ENCODE measurements around the gene LRRFIP1. TPM values are rescaled to one million over a fixed set of nuclear protein-coding genes. Genes with fewer than 3 reads are reported as not detected.

Gene LRRFIP1
- total and polyA plus RNA-seq, 10 of the 15 experiments (the other 5 are each of a cell fraction or from before 2014, with no cell fraction given), result 36.2 to 120 (median 74.3) TPM

GRCh38 chr2:237625777-237626176 is 1.6 kb upstream of the LRRFIP1 start:
- H3K9ac ChIP-seq (ENCODE audit: control insufficient read depth, insufficient read depth, low read length), result no peak overlapping the region
- intact Hi-C loops (cut with micrococcal nuclease; ENCODE audit: unreplicated experiment), result no loop called here
- ChIA-PET SMC1A (ENCODE audit: uncharacterized antibody, unreplicated experiment) (interaction anchor here (1.3 kb wide), 1 partner anchor 11 kb away, joined by 3 read pairs; no protein-coding TSS in a partner anchor), RAD21 (ENCODE audit: unreplicated experiment) (no interaction called here), POLR2A (no interaction called here), CTCF (interaction anchor here (0.9 to 1.9 kb wide), 4 partner anchors 8 to 232 kb away, joined by 3 to 6 read pairs (median 3); no protein-coding TSS in a partner anchor)
- H4K20me1 ChIP-seq (ENCODE audit: control insufficient read depth, insufficient read depth), result no peaks in the 10 kb centered on the region
- no peak overlapping the region for H3K4me3 ChIP-seq
- H3K27ac ChIP-seq (ENCODE audit: control insufficient read depth, insufficient read depth), result no peak overlapping the region
- no peak overlapping the region for H3K4me2 ChIP-seq (ENCODE audit: control insufficient read depth, insufficient read depth)
- WGBS (ENCODE audit: insufficient coverage, insufficient replicate concordance, low lambda C conversion rate, missing lambda C conversion rate), result 7% methylated on average over 6 of the region's 6 CpGs
- DNase-seq (ENCODE audit: low read depth, low spot score), result no peak
- no peaks in the 10 kb centered on the region for H3K9me3 ChIP-seq (replicated peaks; ENCODE audit: control insufficient read depth, insufficient read depth, low read length)
- in situ Hi-C loops (cut with MboI), result no loop called here
- FAIRE-seq, result no peak
- H3K36me3 ChIP-seq (ENCODE audit: control insufficient read depth in 2 of 2, insufficient read depth in 2 of 2, low read length in 1 of 2), result no peaks in the 10 kb centered on the region
- no TSS peak for BruUV-seq (replicated peaks)
- no peaks in the 10 kb centered on the region for H3K4me1 ChIP-seq (ENCODE audit: control insufficient read depth, insufficient read depth, low read length)
- peaks cover 7 to 13% of the 10 kb centered on the region in 2 experiments; a peak in 3 of 4 replicates for H3K27me3 ChIP-seq (replicated peaks in 1 of 2; ENCODE audit: control insufficient read depth in 2 of 2, insufficient read depth in 2 of 2, low read length in 1 of 2)
- TF ChIP-seq CREM (IDR thresholded peaks at IDR 0.05; ENCODE audit: low read depth) (no peak), IKZF1 (conservative IDR thresholded peaks at IDR 0.05) (no peak), TBL1XR1 (IDR thresholded peaks at IDR 0.05; ENCODE audit: low read depth, low read length) (no peak), NR2F1 (conservative IDR thresholded peaks at IDR 0.05) (no peak)
- H2AFZ ChIP-seq (ENCODE audit: control insufficient read depth, low read depth, low read length), result no peak overlapping the region
- H3K79me2 ChIP-seq (ENCODE audit: control insufficient read depth, insufficient read depth, low read length), result no peaks in the 10 kb centered on the region
- no peak; the same call in 1 of the 3 replicates for ATAC-seq

GRCh38 chr2:237626813-237627440 is 460 bp upstream of the LRRFIP1 start:
- CTCF ChIA-PET, result interaction anchor here (1.9 kb wide), 1 partner anchor 148 kb away, joined by 6 read pairs; no protein-coding TSS in a partner anchor
- SMC1A ChIA-PET (ENCODE audit: uncharacterized antibody, unreplicated experiment), result no interaction called here
- no peak for TF ChIP-seq NFYA (IDR thresholded peaks at IDR 0.05; ENCODE audit: borderline replicate concordance, low read depth, low read length)
- no peak for TF ChIP-seq POU2F2 (IDR thresholded peaks at IDR 0.05; ENCODE audit: borderline replicate concordance, low read depth, low read length)
- no peak for TF ChIP-seq MLLT1 (IDR thresholded peaks at IDR 0.05)
- no peak for TF ChIP-seq CHD4 (IDR thresholded peaks at IDR 0.05)
- no peak for TF ChIP-seq BACH1 (IDR thresholded peaks at IDR 0.05; ENCODE audit: borderline replicate concordance)
- TF ChIP-seq CBX3 (IDR thresholded peaks at IDR 0.05; ENCODE audit: borderline replicate concordance, low read depth), result no peak
- TF ChIP-seq NBN (IDR thresholded peaks at IDR 0.05), result no peak
- TF ChIP-seq POLR2AphosphoS5 (IDR thresholded peaks at IDR 0.05; ENCODE audit: low read length), result no peak
- no peak for TF ChIP-seq CREB1 (IDR thresholded peaks at IDR 0.05; ENCODE audit: low read depth)
- TF ChIP-seq TCF7 (IDR thresholded peaks at IDR 0.05; ENCODE audit: borderline replicate concordance), result no peak
- TF ChIP-seq RFX5 (IDR thresholded peaks at IDR 0.05; ENCODE audit: low read depth, low read length), result no peak
- TF ChIP-seq EP300 (IDR thresholded peaks at IDR 0.05; ENCODE audit: borderline replicate concordance in 1 of 2, control insufficient read depth in 1 of 2, low read depth in 2 of 2, low read length in 2 of 2), result no peak
- no peak for TF ChIP-seq SIX5 (IDR thresholded peaks at IDR 0.05; ENCODE audit: low read depth, low read length, severe bottlenecking)
- no peak for TF ChIP-seq MEF2A (IDR thresholded peaks at IDR 0.05; ENCODE audit: insufficient read depth, low read depth, low read length)
- H3K36me3 ChIP-seq (ENCODE audit: control insufficient read depth in 2 of 2, insufficient read depth in 2 of 2, low read length in 1 of 2), result no peaks in the 10 kb centered on the region
- no peaks in the 10 kb centered on the region for H4K20me1 ChIP-seq (ENCODE audit: control insufficient read depth, insufficient read depth)
- RAD21 ChIA-PET (ENCODE audit: unreplicated experiment), result no interaction called here
- H3K9ac ChIP-seq (ENCODE audit: control insufficient read depth, insufficient read depth, low read length), result no peak overlapping the region
- H3K4me2 ChIP-seq (ENCODE audit: control insufficient read depth, insufficient read depth), result no peak overlapping the region
- POLR2A ChIA-PET, result no interaction called here
- no peaks in the 10 kb centered on the region for H3K79me2 ChIP-seq (ENCODE audit: control insufficient read depth, insufficient read depth, low read length)
- DNase-seq (ENCODE audit: low read depth, low spot score) (no peak), ATAC-seq (no peak), FAIRE-seq (no peak)
- no peak overlapping the region for H2AFZ ChIP-seq (ENCODE audit: control insufficient read depth, low read depth, low read length)
- H3K4me3 ChIP-seq, result no peak overlapping the region
- no peaks in the 10 kb centered on the region for H3K9me3 ChIP-seq (replicated peaks; ENCODE audit: control insufficient read depth, insufficient read depth, low read length)
- in situ Hi-C loops (cut with MboI) (no loop called here), intact Hi-C loops (cut with micrococcal nuclease; ENCODE audit: unreplicated experiment) (no loop called here)
- no TSS peak for BruUV-seq (replicated peaks)
- WGBS (ENCODE audit: insufficient coverage, insufficient replicate concordance, low lambda C conversion rate, missing lambda C conversion rate), result 53% methylated on average over 39 of the region's 54 CpGs
- no peaks in the 10 kb centered on the region for H3K4me1 ChIP-seq (ENCODE audit: control insufficient read depth, insufficient read depth, low read length)
- peaks cover 7 to 13% of the 10 kb centered on the region in 2 experiments; a peak in 3 of 4 replicates for H3K27me3 ChIP-seq (replicated peaks in 1 of 2; ENCODE audit: control insufficient read depth in 2 of 2, insufficient read depth in 2 of 2, low read length in 1 of 2)
- H3K27ac ChIP-seq (ENCODE audit: control insufficient read depth, insufficient read depth), result no peak overlapping the region

Measured in GM12878 (cell line).